GM13977 (cell line): ENCODE data around the gene GBP3.
"Not testable (repeated sequence)": the region's sequence is repeated elsewhere in the genome, so short reads cannot be mapped to it uniquely, and the experiment has no call there.

Experiments
- DNase-seq: peaks from one replicate; pipeline ENCODE4 v3.0.0; 2012; ENCODE audit warnings: low spot score
- CTCF ChIP-seq: IDR thresholded peaks from 2 replicates; pipeline ENCODE4 v1.5.1; 2012; ENCODE audit warnings: mild to moderate bottlenecking, control low read depth; ENCODE audit not compliant: insufficient read depth; ENCODE audit errors: extremely low read depth, missing control alignments
- in situ Hi-C: fragments of 300-500 bp; cut with MboI; formaldehyde crosslinking; loops from one replicate; pipeline ENCODE4 v1.12.0; 2022; ENCODE audit warnings: low sequenced_read_pairs, low pct_unique_long_range_greater_than_20kb, mixed read lengths, inconsistent platforms; ENCODE audit not compliant: unreplicated experiment

GBP3 gene

GRCh38 chr1:89040315-89040626, 17.6 kb upstream of the GBP3 start:
- no peak for DNase-seq
- no peak for TF ChIP-seq CTCF

GRCh38 chr1:89037186-89037585, 14.5 kb upstream of the GBP3 start:
- no peak for TF ChIP-seq CTCF
- in situ Hi-C loops, result no loop called here
- no peak for DNase-seq

More at GRCh38 chr1:89040315-89040626, 17.6 kb upstream of the GBP3 start:
- in situ Hi-C loops, result no loop called here

- no peak for DNase-seq
- no peak for TF ChIP-seq CTCF
- in situ Hi-C loops, result no loop called here
These were observed 12.4 kb upstream of the GBP3 start for GRCh38 chr1:89035080-89035479.

- in situ Hi-C loops, DNase-seq: not testable (repeated sequence)
These were observed 11.3 kb upstream of the GBP3 start for GRCh38 chr1:89034004-89034403.

- DNase-seq, in situ Hi-C loops: not testable (repeated sequence)
These were observed 6.4 kb upstream of the GBP3 start for GRCh38 chr1:89029051-89029450.

GRCh38 chr1:89025928-89026327, 3.3 kb upstream of the GBP3 start:
- TF ChIP-seq CTCF, result no peak
- DNase-seq, result no peak
- in situ Hi-C loops, result no loop called here

- no peak for DNase-seq
- in situ Hi-C loops, result no loop called here
- TF ChIP-seq CTCF, result no peak
These were observed 360 bp upstream of the GBP3 start for GRCh38 chr1:89023026-89023425.

GRCh38 chr1:89018318-89018717, 4.3 kb downstream of the GBP3 start:
- DNase-seq, in situ Hi-C loops: not testable (repeated sequence)
